NT2/D1 (cell line): Measurements from ENCODE around the gene NFASC.

Experiments used
- DNase-seq: peaks from one replicate; pipeline ENCODE4 v3.0.0-alpha.2; 2011; ENCODE audit warnings: low read depth, low spot score
- H3K27me3 ChIP-seq: 2 replicates; pipeline ENCODE4 v1.6.0; 2011; ENCODE audit warnings: mild to moderate bottlenecking; ENCODE audit not compliant: insufficient read length, insufficient read depth
- H3K36me3 ChIP-seq: 2 replicates; pipeline ENCODE4 v1.6.1; 2011; ENCODE audit warnings: mild to moderate bottlenecking, low read length, mixed read lengths; ENCODE audit not compliant: insufficient read depth, insufficient read length
- H3K4me1 ChIP-seq: 2 replicates; pipeline ENCODE4 v1.5.1; 2011; ENCODE audit not compliant: insufficient read depth, insufficient read length
- H3K4me3 ChIP-seq: 2 replicates; pipeline ENCODE4 v1.5.1; 2011; ENCODE audit warnings: low read depth; ENCODE audit not compliant: insufficient read length
- H3K9ac ChIP-seq: 2 replicates; pipeline ENCODE4 v1.6.0; 2011; ENCODE audit warnings: low read depth; ENCODE audit not compliant: insufficient read length
- H3K9me3 ChIP-seq: 2 replicates; pipeline ENCODE4 v1.5.1; 2011; ENCODE audit warnings: mild to moderate bottlenecking, low read length; ENCODE audit not compliant: insufficient read depth
- SUZ12 ChIP-seq: IDR thresholded peaks from 2 replicates; pipeline ENCODE4 v1.6.1; 2011; ENCODE audit not compliant: insufficient read length, insufficient read depth; ENCODE audit errors: extremely low read depth
- YY1 ChIP-seq: IDR thresholded peaks from 2 replicates; pipeline ENCODE4 v1.6.1; 2011; ENCODE audit not compliant: insufficient read length, insufficient read depth
- ZNF274 ChIP-seq: IDR thresholded peaks from 2 replicates; pipeline ENCODE4 v1.6.1; 2011; ENCODE audit warnings: mild to moderate bottlenecking, low read depth, low read length

NFASC gene

DNA sequence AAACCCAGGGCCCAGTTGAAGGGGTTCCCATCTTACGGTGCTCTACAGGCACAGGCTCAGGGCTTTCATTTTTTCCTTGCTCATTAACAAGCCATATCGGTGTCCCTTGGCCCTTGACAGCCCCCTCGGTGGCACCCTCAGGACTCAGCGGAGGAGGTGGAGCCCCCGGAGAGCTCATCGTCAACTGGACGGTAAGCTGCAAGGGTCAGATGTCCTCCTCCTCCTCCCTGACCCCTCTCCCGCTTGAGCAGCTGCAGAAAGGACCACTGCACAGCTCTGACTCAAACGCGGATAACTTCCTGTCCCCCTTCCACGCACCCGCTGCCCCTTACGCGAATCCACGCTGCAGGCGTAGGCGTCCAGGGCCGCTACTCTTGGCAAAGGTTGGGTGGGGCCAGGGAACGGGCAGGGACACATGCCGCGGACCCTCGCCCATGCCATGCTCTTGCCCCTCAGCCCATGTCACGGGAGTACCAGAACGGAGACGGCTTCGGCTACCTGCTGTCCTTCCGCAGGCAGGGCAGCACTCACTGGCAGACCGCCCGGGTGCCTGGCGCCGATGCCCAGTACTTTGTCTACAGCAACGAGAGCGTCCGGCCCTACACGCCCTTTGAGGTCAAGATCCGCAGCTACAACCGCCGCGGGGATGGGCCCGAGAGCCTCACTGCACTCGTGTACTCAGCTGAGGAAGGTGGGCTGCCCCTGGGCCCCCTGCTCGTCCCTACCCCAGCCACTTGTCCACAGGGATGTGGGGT lies 198.9 kb downstream of the NFASC start:
- H3K9ac ChIP-seq: no peak overlapping the region
- no peaks in the 10 kb centered on the region for H3K27me3 ChIP-seq
- no peak overlapping the region for H3K4me3 ChIP-seq
- no peak for TF ChIP-seq YY1
- TF ChIP-seq SUZ12: no peak
- TF ChIP-seq ZNF274: no peak
- H3K9me3 ChIP-seq: no peaks in the 10 kb centered on the region
- no peaks in the 10 kb centered on the region for H3K36me3 ChIP-seq
- H3K4me1 ChIP-seq: no peaks in the 10 kb centered on the region
- no peak for DNase-seq

DNA sequence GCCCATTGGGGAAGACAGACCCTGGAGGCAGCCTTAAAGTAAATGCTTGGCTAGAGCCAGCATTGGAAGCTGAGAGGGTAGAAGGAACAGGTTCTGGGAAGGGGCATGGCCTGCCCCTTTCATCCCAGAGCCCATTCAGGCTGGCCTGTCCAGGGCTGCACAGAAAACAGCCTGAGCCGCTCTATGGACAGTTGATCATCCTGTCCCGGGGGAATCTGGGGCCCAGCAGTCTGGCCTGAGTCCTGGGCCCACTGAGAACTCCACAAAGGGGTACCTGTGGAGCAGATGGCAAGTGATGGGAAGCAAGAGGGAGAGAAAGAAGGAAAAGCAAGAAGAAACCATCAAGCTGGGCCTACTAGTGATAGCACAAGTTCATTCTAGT lies 200.4 kb downstream of the NFASC start:
- Histone ChIP-seq H3K4me3 (no peak overlapping the region), H3K4me1 (no peaks in the 10 kb centered on the region), H3K9me3 (no peaks in the 10 kb centered on the region), H3K36me3 (no peaks in the 10 kb centered on the region), H3K27me3 (no peaks in the 10 kb centered on the region), H3K9ac (no peak overlapping the region)
- DNase-seq: no peak
- no peak for TF ChIP-seq SUZ12
- TF ChIP-seq ZNF274: no peak
- no peak for TF ChIP-seq YY1

DNA sequence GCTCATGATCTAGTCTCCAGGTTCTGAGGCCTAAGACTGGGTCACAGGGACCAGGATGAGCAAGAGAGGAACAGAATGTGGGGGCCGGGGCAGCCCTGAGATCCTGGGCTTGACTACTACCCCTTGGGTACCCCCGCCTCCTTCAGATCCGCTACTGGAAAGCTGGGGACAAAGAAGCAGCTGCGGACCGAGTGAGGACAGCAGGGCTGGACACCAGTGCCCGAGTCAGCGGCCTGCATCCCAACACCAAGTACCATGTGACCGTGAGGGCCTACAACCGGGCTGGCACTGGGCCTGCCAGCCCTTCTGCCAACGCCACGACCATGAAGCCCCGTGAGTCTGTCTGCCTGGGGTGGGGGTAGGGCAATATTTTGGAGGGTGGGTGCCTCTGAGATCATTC lies 201.1 kb downstream of the NFASC start:
- Histone ChIP-seq H3K27me3 (no peaks in the 10 kb centered on the region), H3K36me3 (no peaks in the 10 kb centered on the region), H3K9me3 (no peaks in the 10 kb centered on the region), H3K4me1 (no peaks in the 10 kb centered on the region), H3K9ac (no peak overlapping the region), H3K4me3 (no peak overlapping the region)
- TF ChIP-seq SUZ12 (no peak), YY1 (no peak), ZNF274 (no peak)
- no peak for DNase-seq

DNA sequence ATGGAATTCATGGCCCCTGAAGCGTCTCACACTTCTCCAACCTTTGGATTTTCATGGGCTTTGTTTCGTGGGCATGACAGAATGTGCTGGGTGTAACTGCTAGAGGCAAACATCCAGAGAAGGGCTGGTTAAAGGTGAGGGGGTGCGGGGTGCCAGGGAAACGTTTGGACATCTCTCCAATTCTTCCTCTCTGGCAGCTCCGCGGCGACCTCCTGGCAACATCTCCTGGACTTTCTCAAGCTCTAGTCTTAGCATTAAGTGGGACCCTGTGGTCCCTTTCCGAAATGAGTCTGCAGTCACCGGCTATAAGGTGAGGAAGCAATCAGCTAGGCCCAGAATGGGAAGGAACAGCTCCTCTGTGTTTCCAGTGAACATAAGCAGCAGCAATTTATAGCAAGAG lies 201.6 kb downstream of the NFASC start:
- H3K4me3 ChIP-seq: no peak overlapping the region
- no peaks in the 10 kb centered on the region for H3K4me1 ChIP-seq
- no peaks in the 10 kb centered on the region for H3K36me3 ChIP-seq
- no peaks in the 10 kb centered on the region for H3K9me3 ChIP-seq
- no peak for DNase-seq
- H3K27me3 ChIP-seq: no peaks in the 10 kb centered on the region
- no peak overlapping the region for H3K9ac ChIP-seq
- TF ChIP-seq SUZ12 (no peak), ZNF274 (no peak)
